Brain microvascular endothelial cell (primary cell): ENCODE results near the gene KCNJ5.

Experiments used
- DNase-seq: peaks from one replicate; pipeline ENCODE4 v3.0.0-alpha.2; 2020
- H3K27ac ChIP-seq: fragments of 250-450 bp; sonication (Bioruptor Pico); 2 replicates; pipeline ENCODE4 v1.5.1; 2020; ENCODE audit warnings: mild to moderate bottlenecking, moderate library complexity
- H3K27me3 ChIP-seq: fragments of 250-450 bp; sonication (Bioruptor Pico); replicated peaks from 2 replicates; pipeline ENCODE4 v1.5.1; 2020; ENCODE audit warnings: mild to moderate bottlenecking
- H3K36me3 ChIP-seq: fragments of 250-450 bp; sonication (Bioruptor Pico); replicated peaks from 2 replicates; pipeline ENCODE4 v1.5.1; 2020; ENCODE audit warnings: mild to moderate bottlenecking
- H3K4me3 ChIP-seq: 2 replicates; pipeline ENCODE4 v1.5.1; 2011; ENCODE audit warnings: low read depth, mild to moderate bottlenecking, control low read depth, low read length, moderate library complexity
- CTCF ChIP-seq: IDR thresholded peaks from 2 replicates; pipeline ENCODE4 v1.5.1; 2011; ENCODE audit warnings: low read depth, mild to moderate bottlenecking, moderate library complexity, low read length, control low read depth, inconsistent platforms; ENCODE audit errors: missing control alignments
- in situ Hi-C: cut with HindIII; loops from 2 replicates; pipeline ENCODE4 v1.10.0; 2017; ENCODE audit warnings: low sequenced_read_pairs, low pct_ligation_motif_present

KCNJ5 gene

GRCh38 chr11:128925250-128925600, 34.1 kb downstream of the KCNJ5 start:
- in situ Hi-C loops = no loop called here
- Histone ChIP-seq H3K27ac (no peak overlapping the region), H3K4me3 (no peak overlapping the region), H3K27me3 (peaks cover 11% of the 10 kb centered on the region), H3K36me3 (no peaks in the 10 kb centered on the region)
- no peak for DNase-seq
- no peak for TF ChIP-seq CTCF

- no peak for TF ChIP-seq CTCF
- in situ Hi-C loops = no loop called here
- no peaks in the 10 kb centered on the region for H3K36me3 ChIP-seq
- H3K27ac ChIP-seq = no peak overlapping the region
- H3K4me3 ChIP-seq = no peak overlapping the region
- no peak for DNase-seq
- peaks cover 11% of the 10 kb centered on the region for H3K27me3 ChIP-seq
Observed at GRCh38 chr11:128926000-128926399, 34.8 kb downstream of the KCNJ5 start.

- no peak for DNase-seq
- no peak for TF ChIP-seq CTCF
- in situ Hi-C loops = no loop called here
- Histone ChIP-seq H3K4me3 (no peak overlapping the region), H3K27me3 (peaks cover 11% of the 10 kb centered on the region), H3K27ac (no peak overlapping the region), H3K36me3 (no peaks in the 10 kb centered on the region)
Observed at GRCh38 chr11:128926437-128927107, 35.4 kb downstream of the KCNJ5 start.

GRCh38 chr11:128927108-128927461, 35.9 kb downstream of the KCNJ5 start:
- in situ Hi-C loops = no loop called here
- Histone ChIP-seq H3K27ac (no peak overlapping the region), H3K36me3 (no peaks in the 10 kb centered on the region), H3K4me3 (no peak overlapping the region), H3K27me3 (peaks cover 11% of the 10 kb centered on the region)
- TF ChIP-seq CTCF = no peak
- no peak for DNase-seq

- no peak for TF ChIP-seq CTCF
- no peak overlapping the region for H3K4me3 ChIP-seq
- no peak for DNase-seq
- no peaks in the 10 kb centered on the region for H3K36me3 ChIP-seq
- in situ Hi-C loops = no loop called here
- H3K27me3 ChIP-seq = peaks cover 11% of the 10 kb centered on the region
- H3K27ac ChIP-seq = no peak overlapping the region
Observed at GRCh38 chr11:128927683-128928336, 36.7 kb downstream of the KCNJ5 start.

GRCh38 chr11:128928400-128928799, 37.2 kb downstream of the KCNJ5 start:
- TF ChIP-seq CTCF = no peak
- Histone ChIP-seq H3K4me3 (no peak overlapping the region), H3K27ac (no peak overlapping the region), H3K36me3 (no peaks in the 10 kb centered on the region), H3K27me3 (peaks cover 11% of the 10 kb centered on the region)
- DNase-seq = no peak
- in situ Hi-C loops = no loop called here
